ENCODE measurements around the gene LRRC59.

DNA sequence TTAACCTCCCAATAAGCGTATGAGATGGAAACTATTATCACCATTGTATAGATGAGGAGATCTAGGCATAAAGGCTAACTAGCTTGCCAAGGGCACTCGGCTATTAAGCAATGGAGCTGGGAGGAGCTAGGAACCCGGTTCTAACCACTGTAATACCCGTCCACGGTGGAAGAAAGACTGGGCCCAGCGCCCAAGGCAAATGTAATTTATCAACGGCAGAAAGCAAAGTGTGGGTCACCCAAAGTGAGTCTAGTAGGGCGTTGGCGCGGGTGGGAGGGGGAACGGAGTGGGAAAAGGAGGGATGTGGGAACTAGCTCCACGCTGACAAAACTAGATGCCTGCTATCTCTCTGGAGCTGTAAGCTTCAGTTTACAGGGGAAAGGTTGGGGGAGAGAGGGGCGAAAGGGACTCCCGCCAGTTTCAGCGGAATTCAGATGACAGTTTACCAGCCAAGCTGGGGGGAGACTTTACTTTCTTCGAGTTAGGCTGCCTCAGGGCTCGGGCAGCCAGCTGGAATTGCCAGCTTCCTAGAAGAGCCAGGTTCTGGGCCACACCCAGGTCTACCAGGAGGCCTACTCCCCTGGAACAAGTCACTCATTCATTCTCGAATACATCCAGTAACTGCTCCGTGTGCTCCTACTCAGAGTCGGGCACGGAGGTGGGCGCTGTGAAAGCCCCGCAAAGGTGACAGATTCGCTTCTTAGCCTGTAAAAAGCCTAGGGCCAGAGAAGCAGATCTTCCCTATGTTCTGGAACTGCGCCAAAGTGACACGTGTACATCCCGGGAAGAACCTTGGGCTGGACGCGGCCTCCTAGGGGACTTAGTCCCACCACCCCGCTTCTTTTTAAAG, 837 bp downstream of the LRRC59 start:
- TF ChIP-seq POLR2A (IDR thresholded peaks at IDR 0.05) (no peak), POLR2AphosphoS5 (IDR thresholded peaks at IDR 0.05) (peak in 1 of 3 donors; percentile 30), EP300 (IDR thresholded peaks at IDR 0.05) (no peak)
- TF ChIP-seq, protein P1, sequence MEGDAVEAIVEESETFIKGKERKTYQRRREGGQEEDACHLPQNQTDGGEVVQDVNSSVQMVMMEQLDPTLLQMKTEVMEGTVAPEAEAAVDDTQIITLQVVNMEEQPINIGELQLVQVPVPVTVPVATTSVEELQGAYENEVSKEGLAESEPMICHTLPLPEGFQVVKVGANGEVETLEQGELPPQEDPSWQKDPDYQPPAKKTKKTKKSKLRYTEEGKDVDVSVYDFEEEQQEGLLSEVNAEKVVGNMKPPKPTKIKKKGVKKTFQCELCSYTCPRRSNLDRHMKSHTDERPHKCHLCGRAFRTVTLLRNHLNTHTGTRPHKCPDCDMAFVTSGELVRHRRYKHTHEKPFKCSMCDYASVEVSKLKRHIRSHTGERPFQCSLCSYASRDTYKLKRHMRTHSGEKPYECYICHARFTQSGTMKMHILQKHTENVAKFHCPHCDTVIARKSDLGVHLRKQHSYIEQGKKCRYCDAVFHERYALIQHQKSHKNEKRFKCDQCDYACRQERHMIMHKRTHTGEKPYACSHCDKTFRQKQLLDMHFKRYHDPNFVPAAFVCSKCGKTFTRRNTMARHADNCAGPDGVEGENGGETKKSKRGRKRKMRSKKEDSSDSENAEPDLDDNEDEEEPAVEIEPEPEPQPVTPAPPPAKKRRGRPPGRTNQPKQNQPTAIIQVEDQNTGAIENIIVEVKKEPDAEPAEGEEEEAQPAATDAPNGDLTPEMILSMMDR (IDR thresholded peaks at IDR 0.05): no peak

Measured in stomach (tissue), 4 donors.